H1 (cell line): ENCODE data around the gene PFKFB3. TPM values are rescaled to one million over a fixed set of nuclear protein-coding genes. Genes with fewer than 3 reads are reported as not detected.

Experiments used
- CTCF ChIA-PET: fragments of 300-600 bp; sonication (Branson Sonifier 250); formaldehyde crosslinking; loops from one replicate; lab custom pipeline; 2021; ENCODE audit not compliant: partially characterized antibody; lab: Charles Lee
- POLR2A ChIA-PET: fragments of 300-600 bp; sonication (Branson Sonifier 250); formaldehyde crosslinking; loops from one replicate; lab custom pipeline; 2021; ENCODE audit warnings: inconsistent platforms; ENCODE audit not compliant: partially characterized antibody; lab: Charles Lee
- DNase-seq, 2 experiments: peaks; one replicate each; pipeline versions ENCODE4 v3.0.0 to v3.0.0-alpha.2; 2010 to 2022; ENCODE audit warnings: low spot score in 2 of 2, low read depth in 1 of 2, mixed read lengths in 1 of 2
- FAIRE-seq: peaks from 2 replicates; lab custom pipeline; 2011; peaks lifted over from hg19 to GRCh38; lab: Jason Lieb, UNC
- H2AFZ ChIP-seq: 2 replicates; pipeline ENCODE4 v1.8.1; 2012; ENCODE audit warnings: low read length, inconsistent platforms
- H2AK5ac ChIP-seq: 2 replicates; pipeline ENCODE4 v1.6.1; 2013; ENCODE audit warnings: low read depth, low read length
- H2BK120ac ChIP-seq: replicated peaks from 2 replicates; pipeline ENCODE3; 2013; ENCODE audit warnings: low read depth, low read length, inconsistent platforms
- H2BK12ac ChIP-seq: 2 replicates; pipeline ENCODE4 v1.6.1; 2013; ENCODE audit warnings: low read depth, low read length
- H2BK15ac ChIP-seq: 2 replicates; pipeline ENCODE4 v1.6.1; 2013; ENCODE audit warnings: low read length
- H2BK20ac ChIP-seq: 2 replicates; pipeline ENCODE4 v1.6.1; 2013; ENCODE audit warnings: low read length
- H2BK5ac ChIP-seq: 2 replicates; pipeline ENCODE4 v1.6.1; 2013; ENCODE audit warnings: low read depth, low read length
- H3K14ac ChIP-seq: 2 replicates; pipeline ENCODE4 v1.6.1; 2013; ENCODE audit warnings: inconsistent platforms; ENCODE audit not compliant: insufficient read length
- H3K18ac ChIP-seq: 2 replicates; pipeline ENCODE4 v1.6.1; 2013; ENCODE audit warnings: low read length; ENCODE audit errors: extremely low read depth
- H3K23ac ChIP-seq: 2 replicates; pipeline ENCODE4 v1.6.1; 2013; ENCODE audit warnings: inconsistent platforms; ENCODE audit not compliant: insufficient read length
- H3K23me2 ChIP-seq: 2 replicates; pipeline ENCODE4 v1.6.1; 2013; ENCODE audit warnings: low read depth, low read length
- H3K27ac ChIP-seq: 2 replicates; pipeline ENCODE4 v1.6.1; 2011; ENCODE audit warnings: low read depth, low read length, inconsistent platforms
- H3K27me3 ChIP-seq, 4 experiments: replicated peaks in 1 of 4; 1 replicate in 1 of 4; 2 replicates in 3 of 4; pipeline versions ENCODE4 v1.6.1 to v1.8.1; 2011 to 2013; ENCODE audit warnings: low read length in 3 of 4, mild to moderate bottlenecking in 3 of 4, inconsistent platforms in 2 of 4, mixed read lengths in 2 of 4, moderate library complexity in 1 of 4; ENCODE audit not compliant: control insufficient read depth in 3 of 4, insufficient read depth in 3 of 4; ENCODE audit errors: extremely low read depth in 1 of 4
- H3K36me3 ChIP-seq, 4 experiments: 2 replicates each; pipeline versions ENCODE4 v1.6.1 to v1.8.1; 2011 to 2013; ENCODE audit warnings: mild to moderate bottlenecking in 4 of 4, low read length in 3 of 4, moderate library complexity in 2 of 4, control low read depth in 1 of 4, inconsistent platforms in 1 of 4; ENCODE audit not compliant: insufficient read depth in 4 of 4, control insufficient read depth in 2 of 4
- H3K4ac ChIP-seq: replicated peaks from 2 replicates; pipeline ENCODE3; 2013; ENCODE audit warnings: low read length, low read depth, mixed read lengths, inconsistent platforms; ENCODE audit not compliant: insufficient read length
- H3K4me1 ChIP-seq, 4 experiments: replicated peaks in 1 of 4; 1 replicate in 1 of 4; 2 replicates in 3 of 4; pipeline versions ENCODE4 v1.6.1 to v1.8.1; 2011 to 2013; ENCODE audit warnings: low read length in 3 of 4, inconsistent platforms in 2 of 4, mixed read lengths in 1 of 4; ENCODE audit not compliant: insufficient read depth in 4 of 4, control insufficient read depth in 3 of 4
- H3K4me2 ChIP-seq, 2 experiments: 2 replicates each; pipeline versions ENCODE4 v1.6.1 to v1.8.1; 2011 to 2013; ENCODE audit warnings: low read depth in 2 of 2, low read length in 2 of 2, control low read depth in 1 of 2, inconsistent platforms in 1 of 2, mild to moderate bottlenecking in 1 of 2; ENCODE audit not compliant: insufficient read depth in 1 of 2
- H3K4me3 ChIP-seq, 4 experiments: fragments of 200-600, 300-600 bp in 1 of 4; sonication (generic), shearing (Covaris generic), sonication (Bioruptor Twin) in 1 of 4; 2 replicates each; pipeline versions ENCODE4 v1.5.1 to v1.8.1; 2011 to 2016; ENCODE audit warnings: low read length in 4 of 4, low read depth in 3 of 4, control low read depth in 2 of 4, inconsistent platforms in 2 of 4, mild to moderate bottlenecking in 2 of 4, mixed read lengths in 1 of 4, moderate library complexity in 1 of 4; ENCODE audit not compliant: insufficient read depth in 2 of 4; ENCODE audit errors: extremely low read depth in 1 of 4
- H3K56ac ChIP-seq: replicated peaks from 2 replicates; pipeline ENCODE3; 2013; ENCODE audit warnings: low read depth, mild to moderate bottlenecking, mixed read lengths, low read length, inconsistent platforms; ENCODE audit not compliant: insufficient read length
- H3K79me1 ChIP-seq: 2 replicates; pipeline ENCODE4 v1.6.1; 2013; ENCODE audit warnings: low read depth, low read length, control low read depth
- H3K79me2 ChIP-seq, 2 experiments: 2 replicates each; pipeline versions ENCODE4 v1.6.1 to v1.8.1; 2012 to 2013; ENCODE audit warnings: low read length in 2 of 2, mild to moderate bottlenecking in 2 of 2, inconsistent platforms in 1 of 2; ENCODE audit not compliant: insufficient read depth in 2 of 2, control insufficient read depth in 1 of 2
- H3K9ac ChIP-seq, 4 experiments: replicated peaks in 1 of 4; 1 replicate in 1 of 4; 2 replicates in 3 of 4; pipeline versions ENCODE4 v1.6.1 to v1.8.1; 2011 to 2013; ENCODE audit warnings: low read depth in 3 of 4, low read length in 3 of 4, control low read depth in 2 of 4, mild to moderate bottlenecking in 2 of 4, moderate library complexity in 2 of 4, inconsistent platforms in 1 of 4; ENCODE audit errors: extremely low read depth in 1 of 4
- H3K9me3 ChIP-seq, 2 experiments: 2 replicates each; pipeline versions ENCODE4 v1.6.1 to v1.8.1; 2012 to 2013; ENCODE audit warnings: mild to moderate bottlenecking in 2 of 2, moderate library complexity in 2 of 2, control low read depth in 1 of 2, inconsistent platforms in 1 of 2, low read depth in 1 of 2, low read length in 1 of 2, mixed read lengths in 1 of 2; ENCODE audit not compliant: insufficient read depth in 2 of 2
- H4K20me1 ChIP-seq, 2 experiments: replicated peaks in 1 of 2; 2 replicates each; pipeline versions ENCODE3 to v1.8.1; 2011 to 2013; ENCODE audit warnings: inconsistent platforms in 2 of 2, low read length in 2 of 2, mild to moderate bottlenecking in 1 of 2; ENCODE audit not compliant: insufficient read depth in 2 of 2, control insufficient read depth in 1 of 2
- H4K5ac ChIP-seq: 2 replicates; pipeline ENCODE4 v1.6.1; 2013; ENCODE audit warnings: low read length, low read depth, mixed read lengths, inconsistent platforms; ENCODE audit not compliant: insufficient read length
- H4K8ac ChIP-seq: 2 replicates; pipeline ENCODE4 v1.8.0; 2013; ENCODE audit warnings: mild to moderate bottlenecking, moderate library complexity, low read length, inconsistent platforms; ENCODE audit not compliant: insufficient read depth; ENCODE audit errors: extremely low read depth
- H4K91ac ChIP-seq: replicated peaks from 2 replicates; pipeline ENCODE3; 2013; ENCODE audit warnings: low read length, mixed read lengths, inconsistent platforms; ENCODE audit not compliant: insufficient read length
- ATF2 ChIP-seq: IDR thresholded peaks from 2 replicates; pipeline ENCODE4 v1.6.1; 2012; ENCODE audit warnings: low read length, inconsistent platforms
- CBX5 ChIP-seq: fragments of 300-800, 300-1000 bp; sonication (generic); IDR thresholded peaks from 2 replicates; pipeline ENCODE4 v1.7.1; 2016; ENCODE audit warnings: antibody characterized with exemption, low read length, low read depth
- E2F6 ChIP-seq: IDR thresholded peaks from 2 replicates; pipeline ENCODE4 v1.6.1; 2012; ENCODE audit warnings: inconsistent platforms
- HDAC2 ChIP-seq, 2 experiments: fragments of 300-600 bp in 1 of 2; sonication (generic) in 1 of 2; IDR thresholded peaks; 2 replicates each; pipeline ENCODE4 v1.6.1; 2011 to 2012; ENCODE audit warnings: low read depth in 2 of 2, low read length in 2 of 2, mild to moderate bottlenecking in 2 of 2, moderate library complexity in 2 of 2, borderline replicate concordance in 1 of 2, inconsistent platforms in 1 of 2
- KDM4A ChIP-seq: IDR thresholded peaks from one replicate; pipeline ENCODE4 v1.7.1; 2012; ENCODE audit warnings: low read depth, mild to moderate bottlenecking, moderate library complexity, low read length, inconsistent platforms; ENCODE audit not compliant: severe bottlenecking
- NANOG ChIP-seq: IDR thresholded peaks from 2 replicates; pipeline ENCODE4 v1.6.1; 2011; ENCODE audit warnings: low read length, low read depth, mild to moderate bottlenecking, inconsistent platforms; ENCODE audit not compliant: insufficient read depth, poor library complexity, severe bottlenecking
- RNF2 ChIP-seq: fragments of 200-900, 300-1000 bp; sonication (generic); IDR thresholded peaks from 2 replicates; pipeline ENCODE4 v1.7.1; 2016; ENCODE audit warnings: borderline replicate concordance, low read depth, mild to moderate bottlenecking, antibody characterized with exemption, low read length; ENCODE audit not compliant: poor library complexity, severe bottlenecking; ENCODE audit errors: missing control alignments
- SIN3A ChIP-seq, 2 experiments: IDR thresholded peaks in 1 of 2; conservative IDR thresholded peaks in 1 of 2; 2 replicates each; pipeline ENCODE4 v1.6.1; 2011 to 2012; ENCODE audit warnings: low read length in 2 of 2, improper control_type of control experiment in 1 of 2, low read depth in 1 of 2, mild to moderate bottlenecking in 1 of 2
- SIRT6 ChIP-seq: IDR thresholded peaks from one replicate; pipeline ENCODE4 v1.7.1; 2012; ENCODE audit warnings: low read length, inconsistent platforms
- SP4 ChIP-seq: IDR thresholded peaks from 2 replicates; pipeline ENCODE4 v1.6.1; 2012; ENCODE audit warnings: low read length, inconsistent platforms
- WGBS, 2 experiments: shearing (Covaris generic) in 1 of 2; methylation state at CpG; one replicate each; pipeline versions ENCODE4 v1.1.6 to v1.1.7; 2013 to 2015; ENCODE audit warnings: low lambda C conversion rate in 2 of 2, mixed read lengths in 2 of 2, inconsistent platforms in 1 of 2, low coverage in 1 of 2, missing lambda C conversion rate in 1 of 2; ENCODE audit not compliant: insufficient replicate concordance in 2 of 2, insufficient coverage in 1 of 2, insufficient read length in 1 of 2; ENCODE audit errors: extremely low coverage in 1 of 2, missing lambda C conversion rate in 1 of 2; 5-methylcytosine and 5-hydroxymethylcytosine counted together
- polyA plus RNA-seq, 7 experiments: library from polyadenylated mRNA; depleted of rRNA in 3 of 7; stranded (reverse) in 5 of 7; unstranded in 2 of 7; fragments of >200 nt in 5 of 7; fragments of 200-250 nt in 2 of 7; gene quantifications; 1 replicate in 5 of 7; 2 replicates in 1 of 7; 4 replicates in 1 of 7; pipeline versions ENCODE4 v1.2.1 to v1.2.3, GENCODE V29; 2011 to 2013; ENCODE audit warnings: missing spikeins in 2 of 7, mixed read lengths in 2 of 7
- total RNA-seq: library from RNA; stranded (reverse); fragmentation: NEBNext Ultra II Directional; extraction: Animal tissue kit (Norgen Biotek cat#: 25700); gene quantifications from 2 replicates; pipeline ENCODE4 v1.2.1, GENCODE V29; 2021

The PFKFB3 gene
- total and polyA plus RNA-seq, 2 of the 8 experiments (the other 6 are each of a cell fraction or from before 2014, with no cell fraction given) = 15.6 to 32.0 TPM

GRCh38 chr10:6299234-6299633 is 96.5 kb downstream of the PFKFB3 start:
- H3K23me2 ChIP-seq = no peaks in the 10 kb centered on the region
- H3K4me3 ChIP-seq = no peak overlapping the region
- no peak overlapping the region for H3K9ac ChIP-seq
- H3K18ac ChIP-seq = no peak overlapping the region
- no peak overlapping the region for H2BK5ac ChIP-seq
- H4K8ac ChIP-seq = no peak overlapping the region
- 87% methylated on average over 11 of the region's 11 CpGs; no CpG with 5 or more reads in 1 of the 2 experiments for WGBS, 2 experiments
- H2BK20ac ChIP-seq = no peak overlapping the region
- H4K20me1 ChIP-seq = no peaks in the 10 kb centered on the region
- no peak overlapping the region for H3K4me2 ChIP-seq
- ChIA-PET CTCF (interaction anchor here (1.1 to 1.4 kb wide), 2 partner anchors 14 to 102 kb away, joined by 5 to 7 read pairs; no protein-coding TSS in a partner anchor), POLR2A (no interaction called here)
- no peak overlapping the region for H4K5ac ChIP-seq
- H3K14ac ChIP-seq = no peak overlapping the region
- no peak overlapping the region for H2BK120ac ChIP-seq
- no peak overlapping the region for H2BK15ac ChIP-seq
- H2AFZ ChIP-seq = no peak overlapping the region
- H3K79me1 ChIP-seq = no peaks in the 10 kb centered on the region
- peaks cover 0 to 3% (median 0%) of the 10 kb centered on the region in 4 experiments; a peak in 2 of 7 replicates for H3K4me1 ChIP-seq
- no peak overlapping the region for H3K27ac ChIP-seq
- no peak for FAIRE-seq
- H3K27me3 ChIP-seq = no peaks in the 10 kb centered on the region
- no peaks in the 10 kb centered on the region for H3K9me3 ChIP-seq
- H3K56ac ChIP-seq = no peak overlapping the region
- H4K91ac ChIP-seq = no peak overlapping the region
- no peak for DNase-seq
- no peak overlapping the region for H2AK5ac ChIP-seq
- H3K4ac ChIP-seq = no peak overlapping the region
- H2BK12ac ChIP-seq = no peak overlapping the region
- no peaks in the 10 kb centered on the region for H3K79me2 ChIP-seq
- H3K23ac ChIP-seq = no peak overlapping the region
- H3K36me3 ChIP-seq = no peaks in the 10 kb centered on the region
- TF ChIP-seq HDAC2 (IDR thresholded peaks at IDR 0.05; ENCODE audit: borderline replicate concordance in 1 of 2, low read depth in 2 of 2, low read length in 2 of 2) (no peak), KDM4A (no peak), SP4 (no peak), SIN3A (conservative IDR thresholded peaks at IDR 0.05 in 1 of 2, IDR thresholded peaks at IDR 0.05 in 1 of 2; ENCODE audit: low read depth in 1 of 2, low read length in 2 of 2) (no peak), NANOG (no peak), E2F6 (no peak), SIRT6 (no peak), CBX5 (no peak), RNF2 (no peak), ATF2 (no peak)
